Heart left ventricle (tissue), 16 donors: ENCODE measurements around the gene F13A1. TPM values are rescaled to one million over a fixed set of nuclear protein-coding genes. Genes with fewer than 3 reads are reported as not detected.

ENCODE experiments used
- ATAC-seq, 4 donors: fragments of 200-7000 bp; cut with Tn5 transposase; one replicate each; pipeline ENCODE4 v1.9.1; 2020 to 2022; ENCODE audit warnings: moderate library complexity in 4 of 4, mild to moderate bottlenecking in 3 of 4, moderate number of reproducible peaks in 1 of 4
- DNase-seq, 5 donors: peaks; one replicate each; pipeline ENCODE4 v3.0.0-alpha.2; 2020
- H3K27ac ChIP-seq, 12 donors: fragments of 200-600 bp; sonication (generic) in 4 of 12; one replicate each; pipeline versions ENCODE4 v1.5.0 to v1.8.0; 2016 to 2022; ENCODE audit warnings: mild to moderate bottlenecking in 2 of 12
- H3K27me3 ChIP-seq, 9 donors: fragments of 200-600 bp; sonication (generic) in 2 of 9; one replicate each; pipeline versions ENCODE4 v1.5.1 to v1.8.0; 2016 to 2022; ENCODE audit warnings: mild to moderate bottlenecking in 3 of 9
- H3K36me3 ChIP-seq, 9 donors: fragments of 200-600 bp; sonication (generic) in 2 of 9; one replicate each; pipeline versions ENCODE4 v1.5.0 to v1.8.0; 2018 to 2022; ENCODE audit warnings: mild to moderate bottlenecking in 2 of 9
- H3K4me1 ChIP-seq, 12 donors: fragments of 200-600 bp; sonication (generic) in 4 of 12; one replicate each; pipeline versions ENCODE4 v1.5.0 to v1.8.0; 2016 to 2022; ENCODE audit warnings: mild to moderate bottlenecking in 3 of 12
- H3K4me3 ChIP-seq, 12 donors: fragments of 200-600 bp; sonication (generic) in 4 of 12; one replicate each; pipeline versions ENCODE4 v1.5.0 to v1.8.0; 2017 to 2022; ENCODE audit warnings: mild to moderate bottlenecking in 9 of 12, moderate library complexity in 4 of 12
- H3K9me3 ChIP-seq, 12 donors: fragments of 200-600 bp; sonication (generic) in 4 of 12; one replicate each; pipeline versions ENCODE4 v1.5.0 to v1.8.0; 2016 to 2022; ENCODE audit warnings: mild to moderate bottlenecking in 1 of 12
- CTCF ChIP-seq, 12 donors: fragments of 200-600 bp; sonication (generic) in 4 of 12; IDR thresholded peaks; one replicate each; pipeline versions ENCODE4 v1.5.0 to v1.8.0; 2018 to 2022; ENCODE audit warnings: antibody characterized with exemption in 12 of 12, mild to moderate bottlenecking in 5 of 12
- POLR2A ChIP-seq, 2 donors: fragments of 450-650 bp; IDR thresholded peaks; one replicate each; pipeline ENCODE4 v1.6.1; 2017; ENCODE audit warnings: antibody characterized with exemption in 2 of 2, mild to moderate bottlenecking in 2 of 2, moderate library complexity in 2 of 2
- WGBS, 4 donors: extraction: QIAGEN DNeasy Blood & Tissue Kit in 2 of 4; methylation state at CpG; one replicate each; pipeline versions ENCODE4 v1.1.5 to v1.1.7; 2013 to 2018; 5-methylcytosine and 5-hydroxymethylcytosine counted together
- intact Hi-C, 10 donors: fragments of 100-400 bp; cut with DNase I; formaldehyde crosslinking; loops; one replicate each; pipeline versions ENCODE4 v1.11.1 to v1.14.2; 2022
- polyA plus RNA-seq, 2 donors: library from polyadenylated mRNA; stranded (reverse); fragments of 200-250 nt; gene quantifications; one replicate each; pipeline ENCODE4 v1.2.3, GENCODE V29; 2013
- total RNA-seq, 9 donors: library from RNA; depleted of rRNA in 2 of 9; stranded (reverse); fragments of >200 nt in 2 of 9; fragmentation: NEBNext Ultra II Directional in 3 of 9; extraction: Animal tissue kit (Norgen Biotek cat#: 25700) in 3 of 9; gene quantifications; one replicate each; pipeline versions ENCODE4 v1.1.0 to v1.2.4, GENCODE V29; 2016 to 2023
- donor health status: ischemic (EF 13 %, LVEDD 7.1; RV severe dilation, severe dysfunction).
- donor health status: healthy with polysubstance abuse.
- donor health status: DM: no; HTN: yes; CAD: no.
- donor health status: DM: no; HTN: no; CAD: no.
- donor health status: ischemic (EF 25% LVEDD 6.9; RV normal size, moderate dysfunction).
- donor health status: ischemic (EF 25% LVEDD 5.7; RV mildly dilated, moderate dysfunction).
- donor health status: healthy.
- donor health status: DM: yes; HTN: yes; CAD: no.
- donor health status: ischemic (EF 35%, LVEDD 5.7; RV mildly dilated, moderate dysfunction).
- donor health status: nonischemic (EF 11% LVEDD 7.7; RV severe dilation, severe dysfunction).
- donor health status: DM: yes; HTN: yes; CAD: no.
- donor health status: PGD.
- donor health status: ischemic (EF 29% LVEDD 5.4; RV normal size, mild dysfunction).
- donor health status: nonischemic (EF 23%, LVEDD 6.1; RV moderate dilation, normal function).

The F13A1 gene
- total and polyA plus RNA-seq, 11 donors = 9.0 to 415 (median 35.0) TPM

DNA sequence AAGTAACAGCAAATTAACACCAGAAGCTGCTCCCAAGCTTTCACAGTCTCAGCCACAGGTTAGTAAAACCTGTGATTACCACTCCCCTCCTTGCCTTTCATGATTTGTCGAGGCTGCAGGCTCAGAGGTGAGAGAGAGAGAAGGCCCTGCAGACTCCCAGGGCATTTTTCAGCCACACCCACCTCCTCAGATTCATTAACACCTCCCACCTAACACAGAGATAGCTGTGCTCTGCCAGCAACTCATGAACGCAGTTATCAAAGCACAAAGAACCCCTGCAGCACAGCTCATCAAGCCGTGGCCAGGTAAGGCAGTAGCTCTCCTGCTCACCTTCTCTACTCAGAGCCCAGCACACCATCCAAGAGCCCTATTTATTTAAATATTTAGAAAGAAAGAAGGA lies 27.1 kb downstream of the F13A1 start:
- intact Hi-C loops = no loop called here
- Histone ChIP-seq H3K9me3 (no peaks in the 10 kb centered on the region), H3K36me3 (no peaks in the 10 kb centered on the region), H3K4me1 (no peaks in the 10 kb centered on the region), H3K27ac (no peak overlapping the region), H3K27me3 (peaks cover 0 to 9% (median 3%) of the 10 kb centered on the region in 9 donors), H3K4me3 (no peak overlapping the region)
- ATAC-seq (no peak), DNase-seq (no peak)
- TF ChIP-seq POLR2A (IDR thresholded peaks at IDR 0.05) = no peak
- TF ChIP-seq CTCF (IDR thresholded peaks at IDR 0.05) = no peak
- WGBS, 4 donors = 19 to 44% (median 29%) methylated on average over 3 of the region's 3 CpGs

DNA sequence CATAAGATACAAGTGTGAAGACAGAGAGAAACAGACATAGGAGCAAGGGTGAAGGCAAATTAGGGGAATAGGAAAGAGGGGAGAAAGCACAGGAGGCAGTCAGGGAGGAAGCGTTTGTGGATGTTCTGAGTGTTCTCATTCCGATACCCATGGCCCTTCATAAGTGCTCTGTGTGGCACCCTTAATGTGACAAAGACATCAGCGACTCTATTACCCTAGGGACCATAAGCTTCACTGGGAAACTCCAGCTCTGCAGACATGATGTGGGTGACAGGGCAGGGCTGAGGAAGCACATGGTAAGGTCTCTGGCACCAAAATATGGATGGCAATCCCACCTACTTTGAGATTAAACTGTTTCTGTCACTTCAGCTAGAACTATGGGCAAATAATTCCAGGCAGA lies 33.0 kb downstream of the F13A1 start:
- peaks cover 0 to 13% (median 0%) of the 10 kb centered on the region in 12 donors for H3K4me1 ChIP-seq
- TF ChIP-seq CTCF (IDR thresholded peaks at IDR 0.05) (no peak), POLR2A (IDR thresholded peaks at IDR 0.05) (no peak)
- intact Hi-C loops = no loop called here
- H3K4me3 ChIP-seq = no peak overlapping the region
- no peak overlapping the region for H3K27ac ChIP-seq
- DNase-seq = no peak
- H3K9me3 ChIP-seq = no peaks in the 10 kb centered on the region
- no peak for ATAC-seq
- 81 to 90% (median 87%) methylated on average over 3 of the region's 3 CpGs for WGBS, 4 donors
- peaks cover 0 to 5% (median 0%) of the 10 kb centered on the region in 9 donors for H3K36me3 ChIP-seq
- peaks cover 0 to 9% (median 0%) of the 10 kb centered on the region in 9 donors for H3K27me3 ChIP-seq

- intact Hi-C loops = no loop called here
- DNase-seq (no peak), ATAC-seq (no peak)
- no peaks in the 10 kb centered on the region for H3K27me3 ChIP-seq
- whole genome bisulfite sequencing, 4 donors = 90 to 97% (median 95%) methylated on average over 11 of the region's 11 CpGs
- no peak for TF ChIP-seq CTCF (IDR thresholded peaks at IDR 0.05)
- TF ChIP-seq POLR2A (IDR thresholded peaks at IDR 0.05) = no peak
- H3K36me3 ChIP-seq = peaks cover 0 to 5% (median 0%) of the 10 kb centered on the region in 9 donors
- H3K9me3 ChIP-seq = no peaks in the 10 kb centered on the region
- H3K27ac ChIP-seq = no peak overlapping the region
- H3K4me1 ChIP-seq = peaks cover 0 to 13% (median 0%) of the 10 kb centered on the region in 12 donors
- H3K4me3 ChIP-seq = no peak overlapping the region
Measured at GRCh38 chr6:6285679-6286078, 34.8 kb downstream of the F13A1 start.

DNA sequence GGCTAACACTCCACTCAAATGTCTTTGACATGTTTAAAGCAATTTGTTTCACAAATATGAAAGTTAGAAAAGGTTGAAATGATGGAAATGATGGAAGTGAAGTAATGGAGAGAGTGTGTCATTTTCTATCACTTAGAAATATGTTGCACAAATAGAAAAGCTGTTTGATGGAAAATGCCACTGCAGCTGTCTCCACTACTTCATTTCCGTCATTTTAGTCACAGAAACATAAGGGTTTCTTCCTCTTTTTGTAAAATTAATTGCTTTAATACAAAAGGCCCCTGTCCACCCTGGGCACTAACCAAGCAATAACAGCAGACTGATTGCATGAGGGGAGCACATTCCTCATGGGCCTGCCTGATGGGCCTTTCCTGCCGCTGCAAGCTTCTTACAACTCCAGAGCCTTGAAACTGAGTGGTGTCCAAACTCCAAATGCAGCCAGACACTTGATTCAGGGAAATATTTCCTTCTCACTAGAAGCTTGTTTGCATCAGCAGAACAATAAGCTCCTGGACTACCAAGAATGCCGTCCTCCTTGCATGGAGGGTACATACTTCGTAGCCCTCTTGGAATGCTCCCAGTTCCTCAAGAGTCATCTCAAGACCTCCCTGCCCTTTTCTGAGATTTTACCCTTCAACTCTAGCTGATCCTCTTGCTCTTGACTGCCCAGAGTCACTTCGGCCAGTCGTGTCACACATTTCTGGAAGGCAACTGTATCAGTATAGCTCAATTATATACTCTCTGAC lies 36.1 kb downstream of the F13A1 start:
- H3K36me3 ChIP-seq = peaks cover 0 to 5% (median 0%) of the 10 kb centered on the region in 9 donors
- no peak for DNase-seq
- intact Hi-C loops = no loop called here
- peaks cover 0 to 13% (median 0%) of the 10 kb centered on the region in 12 donors for H3K4me1 ChIP-seq
- H3K27ac ChIP-seq = peak overlapping the region in 1 of 12 donors; percentile 2
- TF ChIP-seq POLR2A (IDR thresholded peaks at IDR 0.05) (no peak), CTCF (IDR thresholded peaks at IDR 0.05) (no peak)
- no peaks in the 10 kb centered on the region for H3K27me3 ChIP-seq
- H3K9me3 ChIP-seq = no peaks in the 10 kb centered on the region
- WGBS, 4 donors = 81 to 93% (median 87%) methylated on average over 6 of the region's 6 CpGs
- no peak for ATAC-seq
- no peak overlapping the region for H3K4me3 ChIP-seq
